ENCODE measurements around the gene ARL2BP. TPM values are rescaled to one million over a fixed set of nuclear protein-coding genes. Genes with fewer than 3 reads are reported as not detected.
"Not testable (repeated sequence)": the region's sequence is repeated elsewhere in the genome, so short reads cannot be mapped to it uniquely, and the experiment has no call there.

The ARL2BP gene
- total RNA-seq, 6 donors from 2014 or later: 18.9 to 74.9 (median 54.2) TPM

DNA sequence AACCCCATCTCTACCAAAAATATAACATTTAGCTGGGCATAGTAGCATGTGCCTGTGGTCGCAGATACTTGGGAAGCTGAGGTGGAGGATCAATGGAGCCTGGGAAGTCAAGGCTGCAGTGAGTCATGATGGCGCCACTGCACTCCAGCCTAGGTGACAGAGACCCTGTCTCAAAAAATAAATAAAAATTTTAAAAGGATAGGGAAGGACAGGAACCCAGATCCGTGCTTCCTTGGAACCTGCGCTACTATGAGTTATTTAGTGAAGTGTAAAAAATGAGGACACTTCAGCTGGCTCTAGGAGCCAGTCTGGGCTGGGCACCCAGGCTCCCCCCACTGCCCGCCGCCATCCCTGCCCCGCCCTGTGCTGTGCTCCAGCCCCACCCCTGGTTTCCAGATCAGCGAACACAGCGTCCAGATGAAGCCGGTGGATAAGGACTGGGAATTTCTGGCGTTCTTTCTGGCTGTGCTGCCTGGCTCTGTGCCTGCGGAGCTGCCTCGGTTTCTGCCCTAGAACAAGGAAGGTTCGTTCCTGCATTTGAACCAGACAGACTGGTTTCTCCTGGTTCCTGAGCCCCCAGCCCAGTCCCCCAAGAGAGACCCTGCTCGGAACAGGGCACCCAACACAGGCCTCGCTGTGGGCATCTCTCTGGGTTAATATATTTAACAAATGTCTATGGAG, 20.9 kb downstream of the ARL2BP start:
- Histone ChIP-seq H3K4me1 (peaks cover 26 to 87% (median 83%) of the 10 kb centered on the region in 4 donors), H3K4me3 (peak overlapping the region in 2 of 4 donors; percentile 20 to 24), H3K27me3 (no peaks in the 10 kb centered on the region), H3K9me3 (no peaks in the 10 kb centered on the region), H3K27ac (peak overlapping the region; percentile 74 to 93 (median 88)), H3K36me3 (no peaks in the 10 kb centered on the region)
- WGBS, 2 donors: 40 to 49% methylated on average over 11 to 16 of the region's 16 CpGs
- DNase-seq (peak; percentile 90 to 93), ATAC-seq (ENCODE audit: low FRiP score in 2 of 2) (peak; percentile 83 to 92)
- TF ChIP-seq POLR2AphosphoS5 (IDR thresholded peaks at IDR 0.05): peak in 1 of 2 donors; percentile 86
- TF ChIP-seq, protein P1, sequence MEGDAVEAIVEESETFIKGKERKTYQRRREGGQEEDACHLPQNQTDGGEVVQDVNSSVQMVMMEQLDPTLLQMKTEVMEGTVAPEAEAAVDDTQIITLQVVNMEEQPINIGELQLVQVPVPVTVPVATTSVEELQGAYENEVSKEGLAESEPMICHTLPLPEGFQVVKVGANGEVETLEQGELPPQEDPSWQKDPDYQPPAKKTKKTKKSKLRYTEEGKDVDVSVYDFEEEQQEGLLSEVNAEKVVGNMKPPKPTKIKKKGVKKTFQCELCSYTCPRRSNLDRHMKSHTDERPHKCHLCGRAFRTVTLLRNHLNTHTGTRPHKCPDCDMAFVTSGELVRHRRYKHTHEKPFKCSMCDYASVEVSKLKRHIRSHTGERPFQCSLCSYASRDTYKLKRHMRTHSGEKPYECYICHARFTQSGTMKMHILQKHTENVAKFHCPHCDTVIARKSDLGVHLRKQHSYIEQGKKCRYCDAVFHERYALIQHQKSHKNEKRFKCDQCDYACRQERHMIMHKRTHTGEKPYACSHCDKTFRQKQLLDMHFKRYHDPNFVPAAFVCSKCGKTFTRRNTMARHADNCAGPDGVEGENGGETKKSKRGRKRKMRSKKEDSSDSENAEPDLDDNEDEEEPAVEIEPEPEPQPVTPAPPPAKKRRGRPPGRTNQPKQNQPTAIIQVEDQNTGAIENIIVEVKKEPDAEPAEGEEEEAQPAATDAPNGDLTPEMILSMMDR (IDR thresholded peaks at IDR 0.05): no peak
- TF ChIP-seq POLR2A (IDR thresholded peaks at IDR 0.05): peak in 1 of 4 donors; percentile 32
- TF ChIP-seq EP300 (IDR thresholded peaks at IDR 0.05): peak in 2 of 4 donors; percentile 84 to 96

DNA sequence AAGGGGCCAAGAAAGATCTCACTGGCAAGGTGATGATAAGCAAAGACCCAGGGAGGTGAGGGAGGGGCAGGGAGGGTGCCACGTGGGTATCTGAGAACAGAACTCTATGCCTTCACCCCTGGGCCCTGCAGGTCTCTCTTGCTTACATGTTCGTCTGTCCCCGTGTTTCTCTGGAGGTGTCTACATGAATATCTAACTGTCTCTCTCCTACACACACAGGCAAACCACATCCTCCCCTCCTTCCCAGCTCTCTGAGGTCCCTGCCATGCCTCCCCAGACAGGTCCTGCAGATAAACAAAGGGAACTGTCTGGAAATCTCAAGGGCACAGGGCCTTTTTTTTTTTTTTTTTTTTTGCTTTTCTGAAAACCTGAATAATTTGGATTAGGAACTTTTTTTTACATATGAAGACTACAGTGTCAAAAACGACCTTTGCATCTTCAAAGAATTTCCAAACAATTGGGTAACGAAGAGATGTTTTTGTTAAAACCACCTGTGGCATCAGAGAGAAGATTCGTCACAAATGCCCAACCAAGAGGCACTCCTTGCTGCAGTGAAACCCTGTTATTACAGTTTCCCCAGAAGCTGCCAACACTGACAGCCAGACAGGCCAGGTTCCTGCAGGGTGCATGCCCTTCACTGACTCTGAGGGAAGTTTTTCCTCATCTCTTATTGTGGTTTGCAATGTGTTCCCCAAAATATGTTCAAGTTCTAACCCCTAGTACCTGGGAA, 21.6 kb downstream of the ARL2BP start:
- Histone ChIP-seq H3K36me3 (no peaks in the 10 kb centered on the region), H3K27ac (peak overlapping the region; percentile 74 to 93 (median 88)), H3K27me3 (no peaks in the 10 kb centered on the region), H3K9me3 (no peaks in the 10 kb centered on the region), H3K4me1 (peaks cover 26 to 94% (median 85%) of the 10 kb centered on the region in 4 donors), H3K4me3 (peak overlapping the region in 2 of 4 donors; percentile 20 to 24)
- ATAC-seq (ENCODE audit: low FRiP score in 2 of 2) (no peak), DNase-seq (no peak)
- WGBS, 2 donors: 26 to 39% methylated on average over 6 of the region's 6 CpGs
- TF ChIP-seq EP300 (IDR thresholded peaks at IDR 0.05) (no peak), POLR2AphosphoS5 (IDR thresholded peaks at IDR 0.05) (no peak), POLR2A (IDR thresholded peaks at IDR 0.05) (no peak)
- TF ChIP-seq, protein P1 (IDR thresholded peaks at IDR 0.05): no peak

DNA sequence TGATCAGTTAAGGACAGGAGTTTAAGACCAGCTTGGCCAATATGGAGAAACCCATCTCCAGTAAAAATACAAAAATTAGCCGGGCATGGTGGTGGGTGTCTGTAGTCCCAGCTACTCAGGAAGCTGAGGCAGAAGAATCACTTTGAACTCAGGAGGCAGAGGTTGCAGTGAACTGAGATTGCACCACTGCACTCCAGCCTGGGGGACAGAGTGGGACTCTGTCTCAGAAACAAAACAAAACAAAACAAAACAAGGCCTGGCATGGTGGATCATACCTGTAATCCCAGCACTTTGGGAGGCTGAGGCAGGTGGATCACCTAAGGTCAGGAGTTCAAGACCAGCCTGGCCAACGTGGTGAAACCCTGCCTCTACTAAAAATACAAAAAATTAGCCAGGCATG, 22.3 kb downstream of the ARL2BP start:
- ATAC-seq (ENCODE audit: low FRiP score in 2 of 2); H3K36me3 ChIP-seq; H3K27me3 ChIP-seq; H3K9me3 ChIP-seq; H3K4me3 ChIP-seq; DNase-seq: not testable (repeated sequence)
- 60 to 64% methylated on average over 2 of the region's 2 CpGs for WGBS, 2 donors
- Histone ChIP-seq H3K4me1 (peaks cover 26 to 97% (median 90%) of the 10 kb centered on the region in 4 donors), H3K27ac (peak overlapping the region; percentile 74 to 93 (median 88))

DNA sequence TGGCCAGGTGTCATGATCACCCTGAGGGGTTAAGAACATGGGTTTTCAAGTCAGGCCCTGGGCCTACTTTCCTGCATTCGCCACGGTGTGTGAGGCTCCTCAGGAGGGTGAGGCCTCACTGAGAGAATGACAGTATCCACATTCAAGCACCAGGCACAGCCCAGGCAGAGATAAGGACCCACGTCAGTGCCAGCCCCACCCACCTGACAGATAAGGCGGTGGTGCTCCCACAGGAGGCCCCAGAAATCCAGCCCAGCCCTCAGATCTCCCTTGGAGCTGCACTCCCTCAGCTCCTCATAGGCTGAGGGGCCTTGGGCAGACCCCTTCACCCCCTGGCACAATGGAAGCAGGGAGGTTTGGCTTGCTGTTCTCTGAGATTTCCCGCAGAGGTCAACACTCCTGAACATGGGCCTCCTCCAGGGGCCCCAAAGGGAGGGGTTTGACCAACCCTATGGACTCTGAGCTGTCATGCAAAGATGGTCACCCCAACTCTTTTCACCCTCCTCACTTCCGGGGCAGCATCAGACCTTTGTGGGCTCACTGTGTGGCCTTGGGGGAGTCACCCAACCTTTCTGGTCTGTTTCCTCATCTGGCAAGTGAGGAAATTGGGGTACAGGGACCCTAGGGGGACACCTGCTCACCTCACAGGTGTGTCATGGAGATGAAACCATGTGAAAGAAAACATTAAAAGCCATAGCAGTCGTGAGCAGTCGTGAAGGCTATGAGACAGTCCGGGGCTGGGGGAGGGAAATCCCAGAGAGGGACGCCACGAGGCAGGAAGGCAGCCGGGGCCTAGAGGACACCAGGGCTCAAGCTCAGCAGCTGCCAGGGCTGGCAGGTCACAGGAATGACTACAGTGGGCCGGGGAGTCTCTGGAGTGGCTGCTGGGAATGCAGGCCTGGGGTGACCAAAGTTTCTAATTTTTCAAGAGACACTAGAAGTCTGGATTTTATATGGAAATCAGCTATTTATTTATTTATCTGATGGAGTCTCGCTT, 24.0 kb downstream of the ARL2BP start:
- H3K9me3 ChIP-seq: no peaks in the 10 kb centered on the region
- no peaks in the 10 kb centered on the region for H3K27me3 ChIP-seq
- no peaks in the 10 kb centered on the region for H3K36me3 ChIP-seq
- H3K4me1 ChIP-seq: peaks cover 26 to 81% (median 75%) of the 10 kb centered on the region in 4 donors
- DNase-seq (peak in 1 of 2 donors; percentile 86), ATAC-seq (ENCODE audit: low FRiP score in 2 of 2) (peak in 1 of 2 donors; percentile 39)
- TF ChIP-seq POLR2A (IDR thresholded peaks at IDR 0.05) (peak in 2 of 4 donors; percentile 61 to 73), POLR2AphosphoS5 (IDR thresholded peaks at IDR 0.05) (peak; percentile 29 to 93), EP300 (IDR thresholded peaks at IDR 0.05) (peak in 2 of 4 donors; percentile 53 to 62)
- TF ChIP-seq, protein P1 (IDR thresholded peaks at IDR 0.05): no peak
- H3K4me3 ChIP-seq: no peak overlapping the region
- H3K27ac ChIP-seq: peak overlapping the region; percentile 60 to 93 (median 84)
- WGBS, 2 donors: 48 to 52% methylated on average over 8 to 14 of the region's 14 CpGs
